IPS-NIHi11 (cell line): ENCODE measurements around the gene SEC16A.

ENCODE experiments used
- DNase-seq: peaks from one replicate; pipeline ENCODE4 v3.0.0; 2012; ENCODE audit warnings: mixed read lengths, low spot score

Gene SEC16A

DNA sequence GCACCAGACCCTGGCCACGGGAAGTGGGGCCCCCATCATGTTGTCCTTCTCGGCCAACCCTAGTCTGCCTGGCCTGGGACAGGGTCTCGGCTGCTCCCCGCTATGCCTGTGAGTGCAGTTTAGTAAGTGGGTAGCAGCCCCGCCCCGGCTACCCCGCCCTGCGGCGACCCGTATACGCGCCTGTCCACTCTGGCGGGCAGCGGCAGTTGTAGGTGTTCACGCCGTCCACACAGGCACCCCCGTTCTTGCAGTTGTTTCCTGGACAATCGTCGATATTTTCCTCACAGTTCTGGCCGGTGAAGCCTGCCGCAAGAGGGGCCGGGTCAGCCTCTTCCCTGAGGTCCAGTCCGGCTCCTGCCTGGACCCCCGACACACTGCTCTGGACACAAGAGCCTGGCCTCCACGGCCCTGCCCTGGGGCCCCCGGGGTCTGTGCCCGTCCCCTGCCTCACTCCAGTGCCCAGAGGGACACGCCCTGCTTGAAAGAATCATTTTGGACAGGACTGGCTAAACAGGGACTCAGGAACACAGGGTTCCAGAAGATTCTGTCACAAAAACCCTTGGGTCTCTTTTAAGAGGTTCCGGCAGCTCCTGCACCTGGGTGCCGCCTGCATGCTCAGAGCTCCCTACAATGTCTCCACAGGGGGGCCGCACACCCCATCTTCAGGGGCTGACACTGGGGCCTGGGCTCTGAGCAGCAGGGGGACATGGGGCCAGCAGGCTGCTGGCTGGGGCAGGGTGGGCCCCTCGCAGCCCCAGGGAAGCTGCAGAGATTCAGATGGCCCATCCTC is 36.6 kb upstream of the SEC16A start:
- DNase-seq, result no peak

DNA sequence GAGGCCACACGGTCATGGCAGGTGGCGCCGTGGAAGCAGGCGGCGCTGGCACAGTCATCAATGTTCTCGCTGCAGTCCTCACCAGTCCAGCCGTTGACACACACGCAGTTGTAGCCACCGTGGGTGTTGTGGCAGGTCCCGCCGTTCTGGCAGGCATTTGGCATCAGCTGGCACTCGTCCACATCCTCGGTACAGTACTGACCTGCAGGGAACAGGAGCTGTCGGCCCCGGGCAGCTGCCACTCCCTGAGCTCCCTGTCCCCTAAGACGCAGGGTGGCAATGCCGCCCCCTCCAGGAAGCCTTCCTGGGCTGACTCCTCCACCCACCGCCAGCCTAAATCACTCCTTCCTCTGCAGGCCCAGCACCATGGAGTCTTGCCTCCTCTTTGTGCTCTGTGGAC is 35.8 kb upstream of the SEC16A start:
- no peak for DNase-seq

DNA sequence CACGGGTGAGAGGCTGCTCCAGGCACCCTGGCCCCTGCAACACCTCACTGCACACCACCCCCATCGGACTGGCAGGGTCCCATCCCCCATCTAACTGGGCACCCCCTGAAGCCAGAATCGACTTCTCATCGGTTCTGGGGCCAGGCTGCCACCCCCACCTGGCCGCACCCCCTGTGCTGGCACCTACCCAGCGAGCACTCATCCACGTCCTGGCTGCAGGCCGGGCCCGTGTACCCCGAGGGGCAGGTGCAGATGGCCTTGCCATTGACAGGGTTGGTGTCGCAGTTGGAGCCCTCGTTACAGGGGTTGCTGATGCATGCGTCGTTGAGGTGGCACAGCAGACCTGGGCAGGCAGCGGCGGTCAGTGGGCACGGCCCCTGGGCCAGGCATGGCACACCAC is 35.1 kb upstream of the SEC16A start:
- no peak for DNase-seq

DNA sequence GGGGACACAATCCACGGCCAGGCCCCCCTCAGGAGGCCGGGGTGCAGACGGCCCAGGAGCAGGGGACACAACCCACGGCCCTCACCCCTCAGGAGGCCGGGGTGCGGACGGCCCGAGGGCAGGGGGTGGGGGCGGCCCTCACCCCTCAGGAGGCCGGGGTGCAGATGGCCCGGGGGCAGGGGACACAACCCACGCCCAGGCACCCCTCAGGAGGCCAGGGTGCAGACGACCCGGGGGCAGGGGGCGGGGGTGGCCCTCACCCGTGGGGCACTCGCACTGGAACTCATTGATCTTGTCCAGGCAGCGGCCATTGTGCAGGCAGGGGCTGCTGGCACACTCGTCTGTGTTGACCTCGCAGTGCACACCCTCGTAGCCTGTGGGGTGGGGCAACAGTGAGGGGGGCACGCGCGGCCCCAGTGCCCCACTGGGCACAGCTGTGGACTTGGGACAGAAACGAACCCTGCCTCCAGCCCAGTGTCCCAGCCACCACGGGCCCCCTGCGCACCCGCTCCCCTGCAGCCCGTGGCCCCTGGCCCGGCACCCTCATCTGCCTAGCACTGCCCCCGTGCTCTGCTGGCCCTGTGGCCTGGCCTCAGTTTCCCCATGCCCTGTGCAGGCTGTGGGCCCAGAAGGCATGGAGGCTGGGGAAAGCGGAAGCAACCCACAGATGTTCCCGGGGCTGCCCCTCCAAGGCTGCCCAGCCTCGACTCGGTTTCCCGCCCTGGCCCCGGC is 34.3 kb upstream of the SEC16A start:
- no peak for DNase-seq

DNA sequence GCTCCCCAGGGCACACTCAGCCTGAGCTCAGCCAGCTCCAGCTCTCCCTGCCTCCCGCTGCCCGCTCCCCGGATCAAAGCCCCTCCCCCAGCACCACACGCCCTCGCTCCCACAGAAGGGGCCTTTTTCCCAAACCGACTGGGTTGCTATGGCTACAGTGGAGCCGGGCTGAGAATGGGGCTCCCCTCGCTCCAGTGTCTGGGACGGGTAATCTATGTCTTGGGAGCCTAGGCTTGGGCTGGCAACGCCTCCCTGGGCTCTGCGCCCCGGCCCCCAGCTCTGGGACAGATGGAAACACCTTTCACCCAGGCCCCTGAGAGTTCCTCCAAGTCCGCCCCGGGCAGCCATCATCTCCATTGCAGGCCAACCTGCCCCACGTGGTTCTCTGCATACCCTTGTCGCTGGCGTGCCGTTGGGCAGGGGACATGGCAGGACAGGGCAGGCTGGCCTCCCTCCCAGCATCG is 33.4 kb upstream of the SEC16A start:
- no peak for DNase-seq

DNA sequence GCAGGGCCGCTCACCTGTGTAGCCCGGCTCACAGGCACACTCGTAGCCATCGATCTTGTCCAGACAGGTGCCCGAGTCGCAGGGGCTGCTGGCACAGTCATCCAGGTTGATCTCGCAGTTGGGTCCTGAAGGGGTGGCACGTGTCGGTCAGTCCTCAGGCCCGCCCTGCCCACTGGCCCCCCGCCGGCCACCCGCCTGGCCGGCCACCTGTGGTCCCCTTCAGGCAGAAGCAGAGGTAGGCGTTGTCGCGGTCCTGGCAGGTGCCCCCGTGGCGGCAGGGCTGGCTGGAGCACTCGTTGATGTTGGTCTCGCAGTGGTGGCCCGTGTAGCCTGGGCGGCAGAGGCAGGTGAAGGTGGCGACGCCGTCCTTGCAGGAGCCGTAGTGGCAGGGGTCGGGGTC is 32.4 kb upstream of the SEC16A start:
- DNase-seq, result no peak

DNA sequence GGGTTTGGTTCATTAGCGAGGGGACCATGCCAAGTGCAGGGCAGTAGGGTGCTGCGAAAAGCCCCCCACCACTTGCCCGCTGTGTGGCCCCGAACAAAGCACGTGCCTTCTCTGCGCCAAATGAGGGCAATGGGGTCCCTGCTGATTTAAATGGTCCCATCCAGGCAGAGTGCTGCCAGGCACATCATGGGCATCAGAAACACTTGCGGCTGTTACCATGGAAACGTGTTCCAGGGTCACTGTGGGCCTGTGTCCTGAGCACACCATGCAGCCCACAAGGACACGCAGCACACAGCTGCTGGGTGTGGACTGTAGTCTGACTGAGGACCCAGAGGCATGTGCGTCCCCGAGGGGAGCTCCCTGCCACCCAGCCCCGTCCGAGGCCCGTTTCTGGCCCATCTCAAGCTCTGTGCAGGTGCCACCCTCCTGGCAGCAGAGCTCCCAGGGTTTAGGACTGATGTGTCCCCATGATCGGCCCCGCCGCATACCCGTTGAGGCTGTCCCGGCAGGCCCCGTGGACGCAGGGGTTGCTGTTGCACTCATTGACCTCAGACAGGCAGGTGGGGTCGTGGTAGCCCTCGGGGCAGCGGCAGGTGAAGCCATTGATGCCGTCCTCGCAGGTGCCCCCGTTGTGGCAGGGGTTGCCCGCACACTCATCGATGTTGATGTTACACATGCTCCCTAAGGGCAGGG is 31.3 kb upstream of the SEC16A start:
- no peak for DNase-seq

DNA sequence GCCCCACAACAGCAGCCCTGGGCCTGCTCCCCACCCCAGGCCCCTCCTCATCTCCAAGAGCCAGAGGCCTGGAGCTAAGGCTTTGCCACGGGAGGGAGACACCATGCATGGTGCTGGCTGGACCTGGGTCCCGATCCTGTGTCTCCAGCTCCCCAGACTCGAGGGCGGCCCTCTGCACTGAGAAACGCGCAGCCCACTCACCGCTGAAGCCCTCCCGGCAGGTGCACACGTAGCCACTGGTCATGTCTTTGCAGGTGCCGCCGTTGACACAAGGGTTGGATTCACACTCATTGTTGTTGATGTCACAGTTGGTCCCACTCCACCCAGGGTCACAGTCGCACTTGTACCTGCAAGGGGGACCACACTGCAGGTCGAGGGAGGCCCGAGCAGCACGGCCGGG is 30.4 kb upstream of the SEC16A start:
- DNase-seq, result no peak

DNA sequence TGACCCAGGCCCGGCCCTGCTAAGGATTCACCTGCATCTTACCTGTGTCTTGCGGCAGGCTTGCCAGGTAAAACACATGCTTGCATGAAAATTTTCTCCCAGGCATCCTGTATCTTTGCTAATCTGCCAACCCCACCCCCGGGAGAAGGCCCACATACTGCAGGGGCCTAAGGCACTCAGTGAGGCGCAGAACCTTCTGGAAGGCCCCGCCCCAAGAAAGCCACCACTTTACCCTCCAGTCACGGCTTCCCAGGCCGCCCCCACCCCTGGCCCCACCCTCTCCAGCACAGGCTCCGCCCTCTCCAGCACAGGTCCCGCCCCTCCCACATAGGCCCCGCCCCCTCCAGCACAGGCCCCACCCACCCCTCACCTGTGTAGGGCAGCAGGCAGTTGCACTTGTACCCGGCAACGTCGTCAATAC is 29.8 kb upstream of the SEC16A start:
- peak; percentile 96 for DNase-seq

DNA sequence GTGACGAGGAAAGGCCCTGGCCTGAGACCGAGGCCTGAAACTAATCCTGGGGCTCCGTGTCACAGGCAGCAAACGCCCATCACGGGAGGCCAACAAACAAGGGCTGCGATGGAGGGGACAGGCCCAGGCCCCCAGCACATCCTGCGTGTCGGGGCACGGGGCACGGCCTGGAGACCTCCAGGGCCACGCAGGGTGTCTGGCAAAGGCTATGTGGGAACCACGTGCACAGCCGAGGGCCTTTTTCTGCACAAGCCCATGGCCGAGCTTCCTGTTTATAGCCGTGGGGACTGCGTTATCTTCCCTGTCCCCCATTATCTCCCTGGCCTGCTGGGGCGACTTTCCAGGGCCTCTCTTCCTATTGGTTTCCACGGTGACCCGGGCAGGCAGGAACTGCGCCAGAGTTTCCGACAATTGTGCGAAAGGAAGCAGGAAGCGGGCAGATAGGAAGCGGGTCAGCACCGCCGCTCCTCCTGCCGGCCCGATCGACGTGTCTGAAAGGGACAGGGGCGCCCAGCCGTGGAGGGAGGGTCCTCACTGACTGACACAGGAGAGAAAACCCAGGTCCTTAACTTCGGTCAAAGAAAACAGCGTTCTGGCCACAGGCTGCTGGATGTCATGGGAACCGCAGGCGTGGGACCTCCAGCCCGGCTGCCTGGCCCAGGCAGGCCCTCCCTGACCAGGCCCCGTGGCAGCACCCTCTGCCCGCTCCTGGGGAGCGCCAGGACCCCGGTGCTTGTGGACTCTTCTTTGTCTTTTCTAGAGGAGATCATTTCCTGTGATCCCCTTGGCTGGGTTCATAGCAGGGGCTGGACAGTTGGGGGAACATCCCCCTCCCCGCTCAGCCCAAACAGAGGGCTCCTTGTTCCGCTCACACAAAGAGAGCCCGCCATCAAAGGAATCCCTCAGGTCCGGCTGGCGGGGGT is 29.1 kb upstream of the SEC16A start:
- no peak for DNase-seq

DNA sequence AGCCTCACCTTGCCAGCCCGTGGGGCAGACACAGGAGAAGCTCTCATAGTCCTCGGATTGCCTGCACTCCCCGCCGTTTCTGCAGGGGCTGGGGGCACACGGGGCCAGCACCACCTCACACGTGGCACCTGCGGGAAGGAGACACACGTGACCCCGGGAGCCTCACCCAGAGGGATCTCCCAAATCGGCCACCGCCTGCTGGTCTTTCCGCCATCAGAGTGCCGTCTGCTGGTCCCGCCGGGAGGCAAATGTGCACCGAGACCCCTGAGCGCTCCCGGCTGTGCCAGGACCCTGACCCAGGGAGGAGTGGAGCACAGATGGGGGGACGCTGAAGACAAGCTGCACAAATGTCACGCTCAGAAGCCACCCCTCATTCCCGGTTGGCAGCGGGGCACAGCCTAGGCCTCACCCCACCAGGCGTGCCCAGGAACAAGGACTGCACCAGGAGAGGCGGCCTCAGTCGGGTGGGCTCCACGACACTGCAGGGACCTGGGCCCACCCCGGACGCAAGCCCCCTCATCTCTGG is 28.4 kb upstream of the SEC16A start:
- no peak for DNase-seq

DNA sequence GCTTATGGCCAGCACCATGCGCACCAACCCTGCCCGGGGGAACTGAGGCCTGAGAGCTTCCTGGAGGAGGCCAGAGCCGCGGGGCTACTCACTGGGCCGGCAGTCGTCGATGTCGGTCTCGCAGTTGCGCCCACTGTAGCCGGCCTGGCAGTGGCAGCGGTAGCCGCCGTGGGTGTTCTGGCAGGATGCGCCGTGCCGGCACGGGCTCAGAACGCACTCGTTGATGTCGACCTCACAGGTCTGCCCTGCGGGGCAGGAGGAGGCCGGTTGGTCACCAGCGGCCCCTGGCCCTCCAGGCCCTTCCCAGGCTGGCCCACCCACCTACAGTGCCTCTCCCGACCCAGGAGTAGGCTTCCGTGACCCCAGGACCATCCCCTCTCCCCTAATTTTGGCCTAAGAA is 27.7 kb upstream of the SEC16A start:
- no peak for DNase-seq

DNA sequence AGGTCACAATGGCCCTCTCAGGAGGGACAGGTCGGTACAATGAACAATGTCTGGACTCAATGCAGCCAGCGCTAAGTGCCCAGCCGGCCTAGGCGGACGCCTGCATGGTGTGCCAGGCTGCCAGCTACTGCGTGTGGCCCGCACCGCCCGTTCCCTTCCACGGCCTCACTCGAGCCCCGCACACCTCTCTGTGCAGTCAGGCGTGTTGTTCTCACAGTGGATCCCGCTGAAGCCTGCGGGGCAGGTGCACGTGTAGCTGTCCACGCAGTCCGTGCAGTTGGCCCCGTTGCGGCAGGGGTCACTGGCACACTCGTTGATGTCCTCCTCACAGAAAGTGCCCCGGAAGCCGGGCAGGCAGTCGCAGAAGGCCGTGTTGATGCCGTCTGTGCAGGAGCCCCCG is 26.7 kb upstream of the SEC16A start:
- DNase-seq, result no peak

DNA sequence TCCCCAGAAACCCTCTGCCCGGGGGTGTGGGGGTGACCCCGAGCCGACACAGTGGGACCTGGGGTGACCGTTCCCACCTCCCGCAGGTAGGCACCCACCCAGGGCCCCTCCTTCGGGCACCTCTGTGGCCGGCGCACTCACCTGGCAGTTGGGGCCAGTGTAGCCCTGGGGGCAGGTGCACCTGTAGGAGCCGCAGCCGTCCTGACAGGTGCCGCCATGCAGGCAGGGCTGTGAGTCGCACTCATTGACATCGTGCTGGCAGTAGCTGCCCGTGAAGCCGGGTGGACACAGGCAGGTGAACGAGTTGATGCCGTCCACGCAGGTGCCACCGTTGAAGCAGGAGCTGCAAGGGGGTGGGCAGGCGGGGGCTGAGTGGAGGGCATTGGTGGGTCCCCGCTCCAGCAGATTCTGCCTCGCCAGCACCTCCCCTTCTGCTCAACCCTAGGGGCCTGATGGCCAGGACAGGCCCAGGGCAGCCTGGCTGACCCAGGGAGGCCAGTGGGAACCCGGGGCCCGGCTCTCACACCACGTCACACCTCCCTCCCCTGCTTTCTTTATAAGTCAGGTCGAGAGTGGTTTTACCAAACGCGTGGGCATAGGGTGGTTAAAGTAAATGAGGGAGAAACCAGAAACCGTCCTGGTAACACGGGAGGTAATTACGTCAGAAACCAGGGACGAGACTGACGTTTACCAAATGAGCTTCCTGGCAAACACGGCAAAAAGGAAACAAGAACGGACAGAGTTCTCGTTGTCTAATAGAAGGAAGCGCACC is 26.1 kb upstream of the SEC16A start:
- no peak for DNase-seq

DNA sequence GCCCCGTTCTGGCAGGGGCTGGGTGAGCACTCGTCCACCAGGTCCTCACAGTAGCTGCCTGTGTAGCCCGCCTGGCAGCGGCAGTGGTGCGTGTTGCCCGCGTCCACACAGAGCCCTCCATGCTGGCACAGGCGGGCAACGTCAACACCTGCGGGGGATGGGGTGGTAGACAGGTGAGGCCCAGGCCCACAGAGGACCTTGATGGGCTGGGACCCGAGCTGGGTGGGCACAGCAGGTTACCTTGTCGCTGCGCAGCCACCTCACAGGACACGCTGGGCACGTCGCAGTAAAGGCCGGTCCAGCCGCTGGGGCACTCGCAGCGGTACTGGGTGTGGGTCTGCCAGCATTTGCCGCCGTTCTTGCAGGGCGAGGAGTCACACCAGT is 25.1 kb upstream of the SEC16A start:
- DNase-seq, result no peak

DNA sequence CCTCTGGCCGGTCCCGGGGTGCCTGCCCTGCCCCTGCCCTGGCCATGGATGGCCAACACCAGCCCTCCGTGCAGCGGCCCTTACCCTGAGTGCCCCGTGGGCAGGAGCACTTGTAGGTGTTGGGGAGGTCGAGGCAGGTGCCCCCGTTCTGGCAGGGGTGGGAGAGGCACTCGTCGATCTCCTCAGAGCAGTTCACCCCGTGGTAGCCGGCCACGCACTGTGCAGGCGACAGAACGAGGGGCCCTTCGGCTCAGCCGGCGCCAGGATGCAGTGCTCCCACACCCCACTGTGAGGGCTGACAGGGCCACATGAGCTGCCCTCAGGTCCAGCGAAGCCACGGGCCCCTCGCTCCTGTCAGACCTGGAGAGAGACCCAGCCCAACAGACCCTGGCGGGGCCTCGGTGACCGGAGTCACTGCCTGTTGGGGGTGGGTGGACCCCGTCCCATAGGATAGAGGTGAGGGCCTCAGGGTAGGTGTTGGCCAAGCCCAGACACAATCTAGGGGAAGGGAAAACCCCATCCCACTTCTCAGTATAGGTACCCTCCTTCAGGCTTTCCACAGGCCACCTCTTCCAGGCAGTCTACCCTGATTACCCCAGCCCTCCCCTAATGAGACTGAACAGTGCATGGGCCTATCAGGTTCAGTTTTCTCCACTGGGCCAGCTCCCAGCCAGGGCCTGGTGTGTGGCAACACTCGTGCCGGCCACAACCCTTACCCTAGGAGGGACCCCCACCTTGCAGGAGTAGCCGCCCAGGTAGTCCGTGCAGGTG is 24.6 kb upstream of the SEC16A start:
- no peak for DNase-seq

DNA sequence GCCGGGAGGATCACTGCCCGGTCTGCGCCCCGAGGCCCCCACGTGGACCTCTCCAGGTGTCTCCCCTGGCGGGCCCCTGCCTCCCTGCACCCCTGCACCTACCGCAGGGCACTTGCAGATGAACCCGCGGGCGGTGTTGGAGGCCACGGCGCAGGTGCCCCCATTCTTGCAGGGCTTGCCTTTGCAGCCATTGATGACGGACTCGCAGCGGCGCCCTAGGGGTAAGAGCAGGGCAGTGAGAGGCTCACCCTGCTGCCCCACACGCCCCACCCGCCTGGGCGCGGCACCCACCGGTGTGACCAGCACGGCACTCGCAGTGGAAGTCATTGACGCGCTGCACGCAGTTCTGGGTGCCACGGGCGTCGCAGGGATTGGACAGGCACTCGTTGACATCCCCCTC is 23.6 kb upstream of the SEC16A start:
- no peak for DNase-seq

DNA sequence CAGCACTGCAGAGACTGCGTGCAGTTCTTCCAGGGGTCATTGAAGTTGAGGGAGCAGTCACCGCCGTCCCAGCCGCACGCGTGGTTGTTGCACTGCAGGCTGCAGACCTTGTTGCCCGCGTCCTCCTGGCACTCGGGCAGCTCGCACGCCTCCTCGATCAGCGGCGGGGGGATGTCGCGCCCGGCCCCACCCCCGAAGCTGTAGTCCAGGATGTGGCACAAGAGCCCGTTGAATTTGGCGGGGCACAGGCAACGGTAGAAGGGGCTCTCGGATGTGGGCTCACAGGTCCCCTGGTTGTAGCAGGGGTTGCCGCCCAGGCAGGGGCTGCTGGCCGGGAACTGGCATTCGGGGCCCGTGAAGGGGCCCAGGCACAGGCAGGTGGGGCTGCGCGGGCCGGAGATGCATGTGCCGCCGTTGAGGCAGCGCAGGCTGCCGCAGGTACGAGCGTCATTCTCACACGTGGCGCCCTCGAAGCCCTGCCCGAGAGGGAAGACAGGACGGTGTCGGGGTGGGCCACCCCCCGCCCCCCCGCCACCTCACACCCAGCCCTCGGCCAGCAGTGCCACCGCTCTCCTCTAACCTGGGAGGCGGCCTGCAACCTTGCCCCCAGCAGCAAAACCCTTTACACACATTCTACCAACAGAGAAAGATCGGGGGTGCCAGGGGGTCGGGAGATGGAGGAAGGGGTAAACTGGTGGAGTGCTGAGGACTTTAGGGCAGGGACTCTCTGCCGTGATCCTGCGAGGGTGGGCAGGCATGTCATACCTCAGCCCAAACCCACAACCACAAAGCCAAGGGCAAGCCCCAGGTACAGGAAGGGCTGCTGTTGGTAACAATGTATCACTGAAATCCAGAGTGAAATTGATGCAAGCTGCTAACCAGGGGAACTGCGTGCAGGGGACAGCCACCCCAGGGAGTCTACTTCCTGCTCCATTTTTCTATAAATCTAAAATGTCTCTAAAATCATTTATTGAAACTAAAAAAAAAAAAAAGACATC is 22.9 kb upstream of the SEC16A start:
- DNase-seq, result no peak
